ENCODE results near the gene TRIO. TPM values are rescaled to one million over a fixed set of nuclear protein-coding genes. Genes with fewer than 3 reads are reported as not detected.

Gene TRIO
- polyA plus RNA-seq, 2 donors = 10.3 to 22.8 TPM

- Histone ChIP-seq H3K9me3 (ENCODE audit: control insufficient read depth in 2 of 2, insufficient read depth in 1 of 2, low read depth in 1 of 2, low read length in 1 of 2) (no peaks in the 10 kb centered on the region), H3K36me3 (ENCODE audit: control insufficient read depth in 2 of 2, insufficient read depth in 2 of 2, low read length in 1 of 2) (no peaks in the 10 kb centered on the region), H3K4me3 (ENCODE audit: low read depth in 1 of 2, low read length in 2 of 2) (no peak overlapping the region), H3K4me1 (ENCODE audit: control insufficient read depth in 2 of 2, insufficient read depth in 2 of 2, low read length in 1 of 2) (peaks cover 0 to 2% of the 10 kb centered on the region in 2 donors), H3K27ac (ENCODE audit: low read depth in 2 of 2, low read length in 1 of 2) (no peak overlapping the region), H3K27me3 (ENCODE audit: control insufficient read depth in 1 of 2, insufficient read depth in 2 of 2, low read length in 2 of 2) (no peaks in the 10 kb centered on the region)
- 84 to 95% methylated on average over 3 of the region's 3 CpGs for WGBS, 2 donors
Measured at GRCh38 chr5:14225173-14225834, 82.2 kb downstream of the TRIO start.

GRCh38 chr5:14226149-14226548 is 83.0 kb downstream of the TRIO start:
- Histone ChIP-seq H3K36me3 (ENCODE audit: control insufficient read depth in 2 of 2, insufficient read depth in 2 of 2, low read length in 1 of 2) (no peaks in the 10 kb centered on the region), H3K27ac (ENCODE audit: low read depth in 2 of 2, low read length in 1 of 2) (no peak overlapping the region), H3K9me3 (ENCODE audit: control insufficient read depth in 2 of 2, insufficient read depth in 1 of 2, low read depth in 1 of 2, low read length in 1 of 2) (no peaks in the 10 kb centered on the region), H3K27me3 (ENCODE audit: control insufficient read depth in 1 of 2, insufficient read depth in 2 of 2, low read length in 2 of 2) (no peaks in the 10 kb centered on the region), H3K4me1 (ENCODE audit: control insufficient read depth in 2 of 2, insufficient read depth in 2 of 2, low read length in 1 of 2) (peaks cover 0 to 2% of the 10 kb centered on the region in 2 donors), H3K4me3 (ENCODE audit: low read depth in 1 of 2, low read length in 2 of 2) (no peak overlapping the region)
- WGBS, 2 donors = 96% methylated on average over 4 of the region's 4 CpGs

- no peak overlapping the region for H3K27ac ChIP-seq (ENCODE audit: low read depth in 2 of 2, low read length in 1 of 2)
- no peaks in the 10 kb centered on the region for H3K9me3 ChIP-seq (ENCODE audit: control insufficient read depth in 2 of 2, insufficient read depth in 1 of 2, low read depth in 1 of 2, low read length in 1 of 2)
- no peaks in the 10 kb centered on the region for H3K36me3 ChIP-seq (ENCODE audit: control insufficient read depth in 2 of 2, insufficient read depth in 2 of 2, low read length in 1 of 2)
- 88 to 89% methylated on average over 6 of the region's 6 CpGs for WGBS, 2 donors
- H3K27me3 ChIP-seq (ENCODE audit: control insufficient read depth in 1 of 2, insufficient read depth in 2 of 2, low read length in 2 of 2) = no peaks in the 10 kb centered on the region
- H3K4me3 ChIP-seq (ENCODE audit: low read depth in 1 of 2, low read length in 2 of 2) = no peak overlapping the region
- peaks cover 0 to 2% of the 10 kb centered on the region in 2 donors for H3K4me1 ChIP-seq (ENCODE audit: control insufficient read depth in 2 of 2, insufficient read depth in 2 of 2, low read length in 1 of 2)
Measured at GRCh38 chr5:14226554-14226953, 83.4 kb downstream of the TRIO start.

- H3K36me3 ChIP-seq (ENCODE audit: control insufficient read depth in 2 of 2, insufficient read depth in 2 of 2, low read length in 1 of 2) = no peaks in the 10 kb centered on the region
- no peaks in the 10 kb centered on the region for H3K9me3 ChIP-seq (ENCODE audit: control insufficient read depth in 2 of 2, insufficient read depth in 1 of 2, low read depth in 1 of 2, low read length in 1 of 2)
- H3K4me1 ChIP-seq (ENCODE audit: control insufficient read depth in 2 of 2, insufficient read depth in 2 of 2, low read length in 1 of 2) = peaks cover 0 to 2% of the 10 kb centered on the region in 2 donors
- WGBS, 2 donors = 60 to 75% methylated on average over 8 of the region's 8 CpGs
- no peak overlapping the region for H3K27ac ChIP-seq (ENCODE audit: low read depth in 2 of 2, low read length in 1 of 2)
- H3K4me3 ChIP-seq (ENCODE audit: low read depth in 1 of 2, low read length in 2 of 2) = no peak overlapping the region
- H3K27me3 ChIP-seq (ENCODE audit: control insufficient read depth in 1 of 2, insufficient read depth in 2 of 2, low read length in 2 of 2) = no peaks in the 10 kb centered on the region
Measured at GRCh38 chr5:14226992-14227391, 83.8 kb downstream of the TRIO start.

- Histone ChIP-seq H3K27me3 (ENCODE audit: control insufficient read depth in 1 of 2, insufficient read depth in 2 of 2, low read length in 2 of 2) (no peaks in the 10 kb centered on the region), H3K4me1 (ENCODE audit: control insufficient read depth in 2 of 2, insufficient read depth in 2 of 2, low read length in 1 of 2) (peaks cover 0 to 2% of the 10 kb centered on the region in 2 donors)
- 45 to 54% methylated on average over 3 of the region's 3 CpGs for WGBS, 2 donors
Measured at GRCh38 chr5:14227513-14227912, 84.4 kb downstream of the TRIO start.

GRCh38 chr5:14228219-14228618 is 85.1 kb downstream of the TRIO start:
- Histone ChIP-seq H3K4me1 (ENCODE audit: control insufficient read depth in 2 of 2, insufficient read depth in 2 of 2, low read length in 1 of 2) (peaks cover 0 to 2% of the 10 kb centered on the region in 2 donors), H3K27ac (ENCODE audit: low read depth in 2 of 2, low read length in 1 of 2) (no peak overlapping the region), H3K4me3 (ENCODE audit: low read depth in 1 of 2, low read length in 2 of 2) (no peak overlapping the region), H3K36me3 (ENCODE audit: control insufficient read depth in 2 of 2, insufficient read depth in 2 of 2, low read length in 1 of 2) (no peaks in the 10 kb centered on the region), H3K27me3 (ENCODE audit: control insufficient read depth in 1 of 2, insufficient read depth in 2 of 2, low read length in 2 of 2) (no peaks in the 10 kb centered on the region), H3K9me3 (ENCODE audit: control insufficient read depth in 2 of 2, insufficient read depth in 1 of 2, low read depth in 1 of 2, low read length in 1 of 2) (no peaks in the 10 kb centered on the region)
- 88% methylated on average over 6 of the region's 6 CpGs for WGBS, 2 donors

More at GRCh38 chr5:14227513-14227912, 84.4 kb downstream of the TRIO start:
- H3K9me3 ChIP-seq (ENCODE audit: control insufficient read depth in 2 of 2, insufficient read depth in 1 of 2, low read depth in 1 of 2, low read length in 1 of 2) = no peaks in the 10 kb centered on the region
- no peak overlapping the region for H3K27ac ChIP-seq (ENCODE audit: low read depth in 2 of 2, low read length in 1 of 2)
- H3K4me3 ChIP-seq (ENCODE audit: low read depth in 1 of 2, low read length in 2 of 2) = no peak overlapping the region
- H3K36me3 ChIP-seq (ENCODE audit: control insufficient read depth in 2 of 2, insufficient read depth in 2 of 2, low read length in 1 of 2) = no peaks in the 10 kb centered on the region

- Histone ChIP-seq H3K27me3 (ENCODE audit: control insufficient read depth in 1 of 2, insufficient read depth in 2 of 2, low read length in 2 of 2) (no peaks in the 10 kb centered on the region), H3K27ac (ENCODE audit: low read depth in 2 of 2, low read length in 1 of 2) (no peak overlapping the region), H3K36me3 (ENCODE audit: control insufficient read depth in 2 of 2, insufficient read depth in 2 of 2, low read length in 1 of 2) (no peaks in the 10 kb centered on the region), H3K4me3 (ENCODE audit: low read depth in 1 of 2, low read length in 2 of 2) (no peak overlapping the region), H3K9me3 (ENCODE audit: control insufficient read depth in 2 of 2, insufficient read depth in 1 of 2, low read depth in 1 of 2, low read length in 1 of 2) (no peaks in the 10 kb centered on the region), H3K4me1 (ENCODE audit: control insufficient read depth in 2 of 2, insufficient read depth in 2 of 2, low read length in 1 of 2) (peaks cover 0 to 2% of the 10 kb centered on the region in 2 donors)
- 78 to 96% methylated on average over 1 of the region's 1 CpG for WGBS, 2 donors
Measured at GRCh38 chr5:14229181-14229580, 86.0 kb downstream of the TRIO start.

- Histone ChIP-seq H3K27ac (ENCODE audit: low read depth in 2 of 2, low read length in 1 of 2) (no peak overlapping the region), H3K27me3 (ENCODE audit: control insufficient read depth in 1 of 2, insufficient read depth in 2 of 2, low read length in 2 of 2) (no peaks in the 10 kb centered on the region), H3K9me3 (ENCODE audit: control insufficient read depth in 2 of 2, insufficient read depth in 1 of 2, low read depth in 1 of 2, low read length in 1 of 2) (no peaks in the 10 kb centered on the region), H3K36me3 (ENCODE audit: control insufficient read depth in 2 of 2, insufficient read depth in 2 of 2, low read length in 1 of 2) (no peaks in the 10 kb centered on the region), H3K4me3 (ENCODE audit: low read depth in 1 of 2, low read length in 2 of 2) (no peak overlapping the region), H3K4me1 (ENCODE audit: control insufficient read depth in 2 of 2, insufficient read depth in 2 of 2, low read length in 1 of 2) (peaks cover 0 to 2% of the 10 kb centered on the region in 2 donors)
- WGBS, 2 donors = 80 to 81% methylated on average over 7 of the region's 7 CpGs
Measured at GRCh38 chr5:14229734-14230133, 86.6 kb downstream of the TRIO start.

- Histone ChIP-seq H3K9me3 (ENCODE audit: control insufficient read depth in 2 of 2, insufficient read depth in 1 of 2, low read depth in 1 of 2, low read length in 1 of 2) (no peaks in the 10 kb centered on the region), H3K27ac (ENCODE audit: low read depth in 2 of 2, low read length in 1 of 2) (no peak overlapping the region), H3K4me3 (ENCODE audit: low read depth in 1 of 2, low read length in 2 of 2) (no peak overlapping the region), H3K36me3 (ENCODE audit: control insufficient read depth in 2 of 2, insufficient read depth in 2 of 2, low read length in 1 of 2) (no peaks in the 10 kb centered on the region), H3K4me1 (ENCODE audit: control insufficient read depth in 2 of 2, insufficient read depth in 2 of 2, low read length in 1 of 2) (no peaks in the 10 kb centered on the region), H3K27me3 (ENCODE audit: control insufficient read depth in 1 of 2, insufficient read depth in 2 of 2, low read length in 2 of 2) (no peaks in the 10 kb centered on the region)
- 85 to 89% methylated on average over 2 of the region's 2 CpGs for WGBS, 2 donors
Measured at GRCh38 chr5:14231156-14231555, 88.0 kb downstream of the TRIO start.

- no peaks in the 10 kb centered on the region for H3K9me3 ChIP-seq (ENCODE audit: control insufficient read depth in 2 of 2, insufficient read depth in 1 of 2, low read depth in 1 of 2, low read length in 1 of 2)
- WGBS, 2 donors = 91 to 94% methylated on average over 4 of the region's 4 CpGs
Measured at GRCh38 chr5:14231890-14232289, 88.7 kb downstream of the TRIO start.

More at GRCh38 chr5:14231890-14232289, 88.7 kb downstream of the TRIO start:
- Histone ChIP-seq H3K4me3 (ENCODE audit: low read depth in 1 of 2, low read length in 2 of 2) (no peak overlapping the region), H3K27me3 (ENCODE audit: control insufficient read depth in 1 of 2, insufficient read depth in 2 of 2, low read length in 2 of 2) (no peaks in the 10 kb centered on the region), H3K4me1 (ENCODE audit: control insufficient read depth in 2 of 2, insufficient read depth in 2 of 2, low read length in 1 of 2) (no peaks in the 10 kb centered on the region), H3K27ac (ENCODE audit: low read depth in 2 of 2, low read length in 1 of 2) (no peak overlapping the region), H3K36me3 (ENCODE audit: control insufficient read depth in 2 of 2, insufficient read depth in 2 of 2, low read length in 1 of 2) (no peaks in the 10 kb centered on the region)

Data from esophagus (tissue), 2 donors.